B cell (primary cell): ENCODE data around the gene GRK6. TPM values are rescaled to one million over a fixed set of nuclear protein-coding genes. Genes with fewer than 3 reads are reported as not detected.
A peak's percentile ranks its signal among the peaks of the same experiment; 100 is the strongest.

Experiments used
- ATAC-seq: fragments of 200-7000 bp; cut with Tn5 transposase; one replicate; pipeline ENCODE4 v1.10.0; 2021; ENCODE audit warnings: low read depth, mild to moderate bottlenecking, moderate number of reproducible peaks, moderate library complexity
- CTCF ChIA-PET: fragments of 350-600 bp; sonication (Branson Sonifier 250); formaldehyde crosslinking; loops from one replicate; lab custom pipeline; 2021; ENCODE audit warnings: antibody characterized with exemption, inconsistent platforms; lab: Charles Lee
- POLR2A ChIA-PET: fragments of 350-600 bp; sonication (Branson Sonifier 250); formaldehyde crosslinking; loops from one replicate; lab custom pipeline; 2021; ENCODE audit warnings: antibody characterized with exemption; lab: Charles Lee
- DNase-seq: peaks from one replicate; pipeline ENCODE4 v3.0.0; 2013
- H2AFZ ChIP-seq: 2 replicates; pipeline ENCODE4 v1.6.1; 2012; ENCODE audit warnings: mild to moderate bottlenecking, low read depth, low read length; ENCODE audit not compliant: insufficient read depth, poor library complexity, severe bottlenecking
- H3K27ac ChIP-seq, 2 donors: 1 replicate in 1 of 2; 2 replicates in 1 of 2; pipeline ENCODE4 v1.5.1; 2012 to 2013; ENCODE audit warnings: low read length in 2 of 2, mild to moderate bottlenecking in 2 of 2, moderate library complexity in 1 of 2
- H3K27me3 ChIP-seq, 4 experiments: fragments of 200-600 bp in 1 of 4; sonication (generic) in 1 of 4; replicated peaks in 1 of 4; 1 replicate in 2 of 4; 2 replicates in 2 of 4; pipeline versions ENCODE4 v1.6.1 to v1.7.0; 2013 to 2016; ENCODE audit warnings: low read length in 3 of 4, mild to moderate bottlenecking in 2 of 4, mixed read lengths in 1 of 4, moderate library complexity in 1 of 4; ENCODE audit not compliant: insufficient read depth in 4 of 4, control insufficient read depth in 3 of 4; ENCODE audit errors: control extremely low read depth in 1 of 4
- H3K36me3 ChIP-seq, 2 experiments: replicated peaks in 1 of 2; 1 replicate in 1 of 2; 2 replicates in 1 of 2; pipeline versions ENCODE4 v1.6.1 to v1.7.1; 2013; ENCODE audit warnings: low read length in 1 of 2; ENCODE audit not compliant: insufficient read depth in 2 of 2, control insufficient read depth in 1 of 2; ENCODE audit errors: control extremely low read depth in 1 of 2, extremely low read depth in 1 of 2
- H3K4me1 ChIP-seq, 2 donors: fragments of 200-600 bp in 1 of 2; sonication (generic) in 1 of 2; 1 replicate in 1 of 2; 2 replicates in 1 of 2; pipeline versions ENCODE4 v1.5.1 to v1.6.1; 2013 to 2017; ENCODE audit warnings: low read length in 2 of 2; ENCODE audit not compliant: control insufficient read depth in 2 of 2, insufficient read depth in 2 of 2
- H3K4me2 ChIP-seq: replicated peaks from 2 replicates; pipeline ENCODE3; 2012; ENCODE audit warnings: mild to moderate bottlenecking, low read depth, low read length; ENCODE audit not compliant: poor library complexity, severe bottlenecking
- H3K4me3 ChIP-seq, 5 experiments: fragments of 200-600 bp in 1 of 5; sonication (generic) in 1 of 5; 1 replicate in 3 of 5; 2 replicates in 2 of 5; pipeline versions ENCODE4 v1.5.1 to v1.7.0; 2011 to 2016; ENCODE audit warnings: low read length in 4 of 5, mild to moderate bottlenecking in 4 of 5, low read depth in 2 of 5, control low read depth in 1 of 5, moderate library complexity in 1 of 5; ENCODE audit not compliant: insufficient read depth in 1 of 5; ENCODE audit errors: control extremely low read depth in 1 of 5, extremely low read depth in 1 of 5
- H3K79me2 ChIP-seq: fragments of 200-600 bp; sonication (generic); one replicate; pipeline ENCODE4 v1.6.0; 2016; ENCODE audit warnings: low read length; ENCODE audit not compliant: control insufficient read depth, insufficient read depth
- H3K9ac ChIP-seq: fragments of 200-600 bp; sonication (generic); 2 replicates; pipeline ENCODE4 v1.6.1; 2017; ENCODE audit warnings: mild to moderate bottlenecking, low read length, moderate library complexity
- H3K9me3 ChIP-seq, 3 donors: one replicate each; pipeline versions ENCODE4 v1.6.1 to v1.7.1; 2013; ENCODE audit warnings: low read length in 2 of 3; ENCODE audit not compliant: control insufficient read depth in 2 of 3, insufficient read depth in 1 of 3; ENCODE audit errors: control extremely low read depth in 1 of 3
- H4K20me1 ChIP-seq: 2 replicates; pipeline ENCODE4 v1.6.0; 2012; ENCODE audit warnings: mild to moderate bottlenecking, low read length; ENCODE audit not compliant: insufficient read depth, control insufficient read depth, poor library complexity, severe bottlenecking
- H3K27ac Mint-ChIP-seq: one replicate; pipeline ENCODE4 v1.8.0; 2021; ENCODE audit warnings: mixed read lengths
- H3K27me3 Mint-ChIP-seq: one replicate; pipeline ENCODE4 v1.8.0; 2021; ENCODE audit warnings: mixed read lengths
- H3K4me1 Mint-ChIP-seq: one replicate; pipeline ENCODE4 v1.8.0; 2021; ENCODE audit warnings: mixed read lengths
- H3K4me3 Mint-ChIP-seq: one replicate; pipeline ENCODE4 v1.8.0; 2021; ENCODE audit warnings: mixed read lengths
- H3K9me3 Mint-ChIP-seq: one replicate; pipeline ENCODE4 v1.8.0; 2022; ENCODE audit warnings: mixed read lengths; ENCODE audit not compliant: insufficient read depth
- EZH2 ChIP-seq: IDR thresholded peaks from 2 replicates; pipeline ENCODE4 v1.6.1; 2012; ENCODE audit warnings: borderline replicate concordance, low read depth, mild to moderate bottlenecking, moderate library complexity, low read length; ENCODE audit not compliant: insufficient read depth, poor library complexity, severe bottlenecking
- WGBS: methylation state at CpG from one replicate; pipeline ENCODE4 v1.1.5; 2013; ENCODE audit warnings: missing lambda C conversion rate; ENCODE audit not compliant: insufficient coverage; 5-methylcytosine and 5-hydroxymethylcytosine counted together
- intact Hi-C: fragments of 100-400 bp; cut with micrococcal nuclease; formaldehyde crosslinking; loops from one replicate; pipeline ENCODE4 v1.10.0; 2022
- polyA plus RNA-seq: library from polyadenylated mRNA; depleted of rRNA; stranded (reverse); fragments of >200 nt; gene quantifications from 2 replicates; pipeline ENCODE4 v1.2.3, GENCODE V29; 2012
- total RNA-seq, 2 donors: library from RNA; stranded (reverse); fragments of 120-200 nt in 1 of 2; gene quantifications; 1 replicate in 1 of 2; 2 replicates in 1 of 2; pipeline versions ENCODE4 v1.2.3 to v1.2.4, GENCODE V29; 2013 to 2022
- TF ChIP-seq, protein P1 (sequence below): fragments of 200-600 bp; IDR thresholded peaks from one replicate; pipeline ENCODE4 v1.8.0; 2022; ENCODE audit warnings: antibody characterized with exemption, mild to moderate bottlenecking

Gene GRK6
- total and polyA plus RNA-seq, 2 donors (not counting 1 experiment from before 2014, with no cell fraction given), result 155 to 173 TPM

DNA sequence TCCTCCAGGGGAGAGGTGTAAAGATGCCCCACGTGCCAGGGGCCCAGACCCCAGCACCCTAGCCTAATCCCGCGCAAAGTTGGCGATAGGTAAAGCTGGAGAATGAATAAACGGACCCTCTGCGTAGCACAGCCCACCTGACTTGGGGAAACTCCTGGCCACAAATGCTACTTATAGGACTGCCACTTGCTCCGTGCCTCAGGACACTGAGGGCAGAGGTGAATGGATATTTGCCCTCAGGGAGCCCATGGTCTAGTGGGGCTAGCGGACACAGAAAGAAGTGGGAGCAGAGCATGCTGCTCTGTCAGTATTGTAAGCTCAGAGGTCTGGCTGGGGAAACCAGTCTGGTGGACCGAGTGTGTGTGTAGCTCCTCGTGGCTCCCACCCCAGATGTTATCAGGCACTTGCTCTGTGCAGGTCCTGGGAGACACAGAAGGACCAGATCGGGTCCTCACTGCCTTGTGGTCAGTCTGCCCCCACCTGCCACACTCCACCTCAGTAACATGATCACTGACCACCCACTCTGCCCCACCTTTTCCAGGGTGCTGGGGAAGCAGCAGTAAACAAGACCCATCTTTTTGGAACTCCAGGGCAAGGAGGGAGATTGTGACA, 841 bp downstream of the GRK6 start:
- peaks cover 46% of the 10 kb centered on the region for H4K20me1 ChIP-seq
- H3K27ac Mint-ChIP-seq, result peak overlapping the region; percentile 97
- H3K27me3 ChIP-seq, result no peaks in the 10 kb centered on the region
- no peaks in the 10 kb centered on the region for H3K27me3 Mint-ChIP-seq
- H3K27ac ChIP-seq, result peak overlapping the region; percentile 77 to 96
- no peak overlapping the region for H2AFZ ChIP-seq
- ChIA-PET CTCF (interaction anchor here (1.1 to 12.4 kb wide), 5 partner anchors 16 to 111 kb away, joined by 3 to 152 read pairs (median 137); partner anchors contain the start of gene PRR7), POLR2A (interaction anchor here (0.6 to 2.6 kb wide), 7 partner anchors 9 to 82 kb away, joined by 3 to 34 read pairs (median 9); partner anchors contain the start of genes DOK3 and PRR7)
- intact Hi-C loops, result loop anchor here (5.0 kb wide), 1 partner anchor 885 kb away; no protein-coding TSS in a partner anchor
- H3K4me3 ChIP-seq, result peak overlapping the region; percentile 63 to 88 (median 78)
- H3K9me3 ChIP-seq, result no peaks in the 10 kb centered on the region
- H3K79me2 ChIP-seq, result peaks cover 40% of the 10 kb centered on the region
- TF ChIP-seq, protein P1, sequence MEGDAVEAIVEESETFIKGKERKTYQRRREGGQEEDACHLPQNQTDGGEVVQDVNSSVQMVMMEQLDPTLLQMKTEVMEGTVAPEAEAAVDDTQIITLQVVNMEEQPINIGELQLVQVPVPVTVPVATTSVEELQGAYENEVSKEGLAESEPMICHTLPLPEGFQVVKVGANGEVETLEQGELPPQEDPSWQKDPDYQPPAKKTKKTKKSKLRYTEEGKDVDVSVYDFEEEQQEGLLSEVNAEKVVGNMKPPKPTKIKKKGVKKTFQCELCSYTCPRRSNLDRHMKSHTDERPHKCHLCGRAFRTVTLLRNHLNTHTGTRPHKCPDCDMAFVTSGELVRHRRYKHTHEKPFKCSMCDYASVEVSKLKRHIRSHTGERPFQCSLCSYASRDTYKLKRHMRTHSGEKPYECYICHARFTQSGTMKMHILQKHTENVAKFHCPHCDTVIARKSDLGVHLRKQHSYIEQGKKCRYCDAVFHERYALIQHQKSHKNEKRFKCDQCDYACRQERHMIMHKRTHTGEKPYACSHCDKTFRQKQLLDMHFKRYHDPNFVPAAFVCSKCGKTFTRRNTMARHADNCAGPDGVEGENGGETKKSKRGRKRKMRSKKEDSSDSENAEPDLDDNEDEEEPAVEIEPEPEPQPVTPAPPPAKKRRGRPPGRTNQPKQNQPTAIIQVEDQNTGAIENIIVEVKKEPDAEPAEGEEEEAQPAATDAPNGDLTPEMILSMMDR, result no peak
- TF ChIP-seq EZH2, result no peak
- peaks cover 62% of the 10 kb centered on the region for H3K4me1 Mint-ChIP-seq
- DNase-seq (no peak), ATAC-seq (no peak)
- peak overlapping the region; percentile 94 for H3K4me3 Mint-ChIP-seq
- peak overlapping the region; percentile 82 for H3K9ac ChIP-seq
- H3K4me1 ChIP-seq, result peaks cover 60 to 62% of the 10 kb centered on the region in 2 donors
- no peaks in the 10 kb centered on the region for H3K9me3 Mint-ChIP-seq
- H3K4me2 ChIP-seq, result peak overlapping the region; percentile 90
- 1% methylated on average over 10 of the region's 11 CpGs for WGBS
- peaks cover 0 to 36% of the 10 kb centered on the region in 2 experiments for H3K36me3 ChIP-seq
